Omental fat pad (tissue), 4 donors: ENCODE results near the gene NMT1. TPM values are rescaled to one million over a fixed set of nuclear protein-coding genes. Genes with fewer than 3 reads are reported as not detected.

Source experiments
- ATAC-seq: fragments of 150-250 bp; one replicate; pipeline ENCODE4 v1.9.1; 2016; ENCODE audit warnings: mild to moderate bottlenecking, moderate library complexity; ENCODE audit not compliant: low FRiP score
- DNase-seq: peaks from one replicate; pipeline ENCODE4 v3.0.0-alpha.2; 2019; ENCODE audit warnings: low spot score
- total RNA-seq, 4 donors: library from RNA; depleted of rRNA; stranded (reverse); fragments of >200 nt; gene quantifications; one replicate each; pipeline ENCODE4 v1.1.0, GENCODE V29; 2016
- TF ChIP-seq, protein P1 (sequence below), 3 donors: fragments of 450-650 bp; IDR thresholded peaks; one replicate each; pipeline ENCODE4 v1.5.1; 2016 to 2017; ENCODE audit warnings: antibody characterized with exemption in 3 of 3, mild to moderate bottlenecking in 3 of 3, moderate library complexity in 2 of 3

Gene NMT1
- total RNA-seq: 100 to 1,000 TPM in 1 of 4 donors, 10 to 100 TPM in 3; 57.3 to 101 (median 78.1) TPM

DNA sequence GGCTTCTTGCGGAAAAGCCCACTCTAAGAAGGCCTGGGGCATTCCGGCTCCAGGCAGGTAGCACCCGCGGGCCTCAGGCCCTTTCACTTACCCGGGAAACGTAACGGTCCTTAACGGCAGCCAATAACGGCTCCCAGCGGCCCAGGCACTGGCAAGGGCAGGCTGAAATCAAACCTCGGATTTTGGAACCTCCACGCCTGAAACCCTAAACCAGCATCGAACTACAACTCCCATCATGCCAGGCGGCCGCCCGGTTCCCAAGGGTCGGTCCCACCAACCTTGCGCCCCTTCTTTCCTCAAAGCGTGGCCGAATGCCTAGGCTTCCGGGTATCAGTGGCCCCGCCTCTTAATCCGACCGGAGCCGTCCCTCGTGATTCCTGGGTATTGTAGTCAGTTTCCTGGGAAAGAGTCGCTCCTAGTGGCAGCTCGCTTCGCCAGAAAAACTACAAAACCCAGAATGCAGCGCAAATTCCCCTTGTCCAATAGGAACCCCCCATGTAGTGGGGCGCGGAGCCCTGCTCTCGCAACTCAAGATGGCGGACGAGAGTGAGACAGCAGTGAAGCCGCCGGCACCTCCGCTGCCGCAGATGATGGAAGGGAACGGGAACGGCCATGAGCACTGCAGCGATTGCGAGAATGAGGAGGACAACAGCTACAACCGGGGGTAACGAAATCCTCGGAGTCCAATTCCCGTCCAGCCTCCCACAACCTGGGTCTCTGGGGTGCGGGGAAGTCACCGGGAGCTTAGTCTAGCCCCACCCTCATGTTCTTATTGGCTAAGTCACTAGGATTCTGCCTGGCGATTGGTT is at the start of gene NMT1:
Gene NMT1, plus strand, starts transcription at position 521 of the 809 bp plus-strand sequence. Its CDS starts 13 bp downstream, at position 534.
- DNase-seq: peak; percentile 89
- peak; percentile 99 for ATAC-seq
- TF ChIP-seq, protein P1, sequence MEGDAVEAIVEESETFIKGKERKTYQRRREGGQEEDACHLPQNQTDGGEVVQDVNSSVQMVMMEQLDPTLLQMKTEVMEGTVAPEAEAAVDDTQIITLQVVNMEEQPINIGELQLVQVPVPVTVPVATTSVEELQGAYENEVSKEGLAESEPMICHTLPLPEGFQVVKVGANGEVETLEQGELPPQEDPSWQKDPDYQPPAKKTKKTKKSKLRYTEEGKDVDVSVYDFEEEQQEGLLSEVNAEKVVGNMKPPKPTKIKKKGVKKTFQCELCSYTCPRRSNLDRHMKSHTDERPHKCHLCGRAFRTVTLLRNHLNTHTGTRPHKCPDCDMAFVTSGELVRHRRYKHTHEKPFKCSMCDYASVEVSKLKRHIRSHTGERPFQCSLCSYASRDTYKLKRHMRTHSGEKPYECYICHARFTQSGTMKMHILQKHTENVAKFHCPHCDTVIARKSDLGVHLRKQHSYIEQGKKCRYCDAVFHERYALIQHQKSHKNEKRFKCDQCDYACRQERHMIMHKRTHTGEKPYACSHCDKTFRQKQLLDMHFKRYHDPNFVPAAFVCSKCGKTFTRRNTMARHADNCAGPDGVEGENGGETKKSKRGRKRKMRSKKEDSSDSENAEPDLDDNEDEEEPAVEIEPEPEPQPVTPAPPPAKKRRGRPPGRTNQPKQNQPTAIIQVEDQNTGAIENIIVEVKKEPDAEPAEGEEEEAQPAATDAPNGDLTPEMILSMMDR (IDR thresholded peaks at IDR 0.05): no peak

GRCh38 chr17:45011767-45012166 is 49.4 kb upstream of the NMT1 start:
- DNase-seq (no peak), ATAC-seq (no peak)

GRCh38 chr17:45013021-45013997 is 47.8 kb upstream of the NMT1 start:
- DNase-seq: no peak
- TF ChIP-seq, protein P1 (IDR thresholded peaks at IDR 0.05): no peak
- ATAC-seq: peak; percentile 65

More at GRCh38 chr17:45011767-45012166, 49.4 kb upstream of the NMT1 start:
- TF ChIP-seq, protein P1 (IDR thresholded peaks at IDR 0.05): no peak

GRCh38 chr17:45016237-45016636 is 44.9 kb upstream of the NMT1 start:
- DNase-seq (no peak), ATAC-seq (no peak)
- TF ChIP-seq, protein P1 (IDR thresholded peaks at IDR 0.05): no peak

DNA sequence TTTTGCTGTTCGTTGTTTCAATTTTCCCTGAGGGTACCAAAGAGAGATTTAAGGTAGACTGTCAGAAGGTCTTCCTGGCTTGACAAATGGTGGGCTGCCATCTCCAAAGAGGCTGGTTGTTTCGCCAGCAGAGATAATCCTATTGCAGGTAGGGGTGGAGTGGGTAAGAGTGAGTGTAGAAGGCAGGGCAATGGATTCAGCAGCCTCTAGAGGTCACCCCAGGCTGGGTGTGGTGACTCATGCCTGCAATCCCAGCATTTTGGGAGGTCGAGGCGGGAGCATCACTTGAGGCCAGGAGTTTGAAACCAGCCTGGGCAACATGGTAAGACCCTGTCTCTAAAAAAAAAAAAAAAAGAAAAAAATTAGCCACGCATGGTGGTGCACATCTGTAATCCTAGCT is 44.3 kb upstream of the NMT1 start:
- DNase-seq (no peak), ATAC-seq (no peak)
- TF ChIP-seq, protein P1 (IDR thresholded peaks at IDR 0.05): no peak

DNA sequence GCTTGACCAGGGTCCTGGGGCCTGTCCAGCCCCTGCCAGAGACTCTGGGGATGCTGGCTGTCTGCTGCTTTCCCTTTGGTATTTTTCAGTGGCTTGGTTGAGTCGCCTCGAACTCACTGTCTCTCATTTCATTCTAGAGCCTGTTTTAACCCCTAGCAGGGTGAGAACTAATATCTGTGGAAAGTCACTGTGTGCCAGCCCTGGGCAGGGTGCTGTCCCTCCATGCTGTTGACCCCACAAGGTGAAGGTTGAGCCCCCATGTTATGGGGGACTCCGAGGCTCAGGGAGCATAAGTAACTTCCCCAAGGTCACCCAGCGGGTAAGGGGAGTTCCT is 42.6 kb upstream of the NMT1 start:
- no peak for DNase-seq
- TF ChIP-seq, protein P1 (IDR thresholded peaks at IDR 0.05): no peak

More for the DNA sequence above, 42.6 kb upstream of the NMT1 start:
- peak; percentile 10 for ATAC-seq
